GM10266 (cell line): Measurements from ENCODE around the gene RNF43.

Source experiments
- DNase-seq: peaks from one replicate; pipeline ENCODE4 v3.0.0; 2012; ENCODE audit errors: extremely low spot score
- CTCF ChIP-seq: IDR thresholded peaks from 2 replicates; pipeline ENCODE4 v1.5.1; 2012; ENCODE audit warnings: mild to moderate bottlenecking, low read depth; ENCODE audit not compliant: control insufficient read depth, insufficient read depth; ENCODE audit errors: missing control alignments

The RNF43 gene

GRCh38 chr17:58382108-58382871, 35.0 kb downstream of the RNF43 start:
- no peak for TF ChIP-seq CTCF
- peak; percentile 43 for DNase-seq

- DNase-seq = no peak
- no peak for TF ChIP-seq CTCF
These were observed 36.0 kb downstream of the RNF43 start for GRCh38 chr17:58381124-58382035.

- no peak for TF ChIP-seq CTCF
- no peak for DNase-seq
These were observed 36.9 kb downstream of the RNF43 start for GRCh38 chr17:58380207-58381123.

GRCh38 chr17:58379511-58379824, 37.9 kb downstream of the RNF43 start:
- no peak for TF ChIP-seq CTCF
- DNase-seq = no peak

GRCh38 chr17:58378733-58379510, 38.4 kb downstream of the RNF43 start:
- TF ChIP-seq CTCF = no peak
- DNase-seq = no peak

- no peak for TF ChIP-seq CTCF
- no peak for DNase-seq
These were observed 39.7 kb downstream of the RNF43 start for GRCh38 chr17:58377661-58378060.
